A549 treated with AZD2906 at 1 μM for 4 hours (cell line): Measurements from ENCODE around the gene SEMA5A. TPM values are rescaled to one million over a fixed set of nuclear protein-coding genes. Genes with fewer than 3 reads are reported as not detected.

Experiments used
- total RNA-seq: library from RNA; stranded (reverse); fragments of 200-300 nt; extraction: Qiagen RNA extraction; gene quantifications from 5 replicates; pipeline ENCODE4 v1.2.3, GENCODE V29; 2022

The SEMA5A gene, protein sequence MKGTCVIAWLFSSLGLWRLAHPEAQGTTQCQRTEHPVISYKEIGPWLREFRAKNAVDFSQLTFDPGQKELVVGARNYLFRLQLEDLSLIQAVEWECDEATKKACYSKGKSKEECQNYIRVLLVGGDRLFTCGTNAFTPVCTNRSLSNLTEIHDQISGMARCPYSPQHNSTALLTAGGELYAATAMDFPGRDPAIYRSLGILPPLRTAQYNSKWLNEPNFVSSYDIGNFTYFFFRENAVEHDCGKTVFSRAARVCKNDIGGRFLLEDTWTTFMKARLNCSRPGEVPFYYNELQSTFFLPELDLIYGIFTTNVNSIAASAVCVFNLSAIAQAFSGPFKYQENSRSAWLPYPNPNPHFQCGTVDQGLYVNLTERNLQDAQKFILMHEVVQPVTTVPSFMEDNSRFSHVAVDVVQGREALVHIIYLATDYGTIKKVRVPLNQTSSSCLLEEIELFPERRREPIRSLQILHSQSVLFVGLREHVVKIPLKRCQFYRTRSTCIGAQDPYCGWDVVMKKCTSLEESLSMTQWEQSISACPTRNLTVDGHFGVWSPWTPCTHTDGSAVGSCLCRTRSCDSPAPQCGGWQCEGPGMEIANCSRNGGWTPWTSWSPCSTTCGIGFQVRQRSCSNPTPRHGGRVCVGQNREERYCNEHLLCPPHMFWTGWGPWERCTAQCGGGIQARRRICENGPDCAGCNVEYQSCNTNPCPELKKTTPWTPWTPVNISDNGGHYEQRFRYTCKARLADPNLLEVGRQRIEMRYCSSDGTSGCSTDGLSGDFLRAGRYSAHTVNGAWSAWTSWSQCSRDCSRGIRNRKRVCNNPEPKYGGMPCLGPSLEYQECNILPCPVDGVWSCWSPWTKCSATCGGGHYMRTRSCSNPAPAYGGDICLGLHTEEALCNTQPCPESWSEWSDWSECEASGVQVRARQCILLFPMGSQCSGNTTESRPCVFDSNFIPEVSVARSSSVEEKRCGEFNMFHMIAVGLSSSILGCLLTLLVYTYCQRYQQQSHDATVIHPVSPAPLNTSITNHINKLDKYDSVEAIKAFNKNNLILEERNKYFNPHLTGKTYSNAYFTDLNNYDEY
- under 0.01 TPM in 2 of 5 replicates, not detected in the others for total RNA-seq

DNA sequence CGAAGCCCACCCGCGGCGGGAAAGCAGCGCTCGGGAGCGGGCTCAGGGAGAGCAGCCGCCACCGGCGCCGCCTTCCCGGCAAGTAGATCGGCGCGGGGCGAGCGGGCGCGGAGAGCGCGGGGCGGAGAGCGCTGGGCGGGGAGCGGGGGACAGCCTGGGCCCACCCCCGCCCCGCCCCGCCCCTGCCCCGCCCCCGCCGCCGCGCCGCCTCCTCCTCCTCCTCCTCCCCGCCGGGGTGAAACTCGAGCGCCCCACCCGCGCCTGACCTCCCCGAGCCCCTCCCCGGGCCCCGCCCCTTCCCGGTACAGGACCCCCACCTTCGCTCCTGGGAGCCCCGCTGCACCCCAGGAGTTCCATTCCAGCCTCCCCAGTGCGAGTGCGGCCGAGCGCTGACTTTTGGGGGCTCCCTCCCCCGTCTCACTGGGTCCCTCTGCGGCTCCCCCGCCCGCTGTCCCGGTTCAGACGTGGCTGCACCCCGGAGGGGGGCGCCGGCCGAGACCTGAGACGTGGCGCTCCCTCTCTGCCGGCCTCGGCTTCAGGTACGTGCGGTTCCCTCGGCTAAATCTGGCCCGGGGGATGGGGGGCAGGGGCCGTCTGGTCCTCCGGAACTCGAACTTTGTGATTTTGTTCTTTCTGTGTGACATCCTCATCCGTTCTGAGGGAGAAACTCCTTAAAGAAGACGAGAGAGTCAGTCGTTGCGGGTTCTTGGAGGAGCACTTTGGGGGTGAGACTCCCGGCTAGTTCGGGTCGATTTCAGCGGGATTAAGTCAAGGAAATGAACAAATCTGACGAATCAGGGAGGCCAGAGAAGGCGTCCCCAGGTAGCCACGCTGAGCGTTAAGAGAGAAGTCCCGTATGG, at the start of gene SEMA5A:
Gene SEMA5A (minus strand): TSS at position 84 of the 860 bp plus-strand sequence. CDS start 166,129 bp downstream, outside the sequence.

Other genes with a start within 250 kb of the SEMA5A start
- gene TAS2R1, start 84.3 kb upstream of the SEMA5A start, total RNA-seq = not detected in 5 replicates